ENCODE data around the gene CDH8. TPM values are rescaled to one million over a fixed set of nuclear protein-coding genes. Genes with fewer than 3 reads are reported as not detected.

CDH8 gene
- total and polyA plus RNA-seq, 2 donors (not counting 1 experiment from before 2014, with no cell fraction given), result not detected

DNA sequence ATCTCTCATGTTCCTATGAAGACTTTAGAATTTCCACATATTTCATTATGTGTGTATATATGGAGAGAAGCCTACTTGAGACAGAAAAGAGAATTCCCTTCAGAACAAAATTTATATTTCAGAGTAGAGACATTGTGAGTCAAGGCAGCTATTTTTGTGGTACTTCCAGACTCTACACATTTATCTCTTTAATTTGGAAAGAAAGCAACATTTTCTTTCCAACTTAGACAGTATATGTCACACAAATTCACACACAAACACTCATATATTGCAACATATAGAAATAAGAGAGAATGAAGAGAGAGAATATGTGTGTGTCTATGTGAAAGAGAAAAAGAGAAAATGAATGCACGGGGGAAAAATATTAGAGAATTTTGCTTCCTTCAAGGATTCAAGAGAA lies 158.8 kb downstream of the CDH8 start:
- ATAC-seq (ENCODE audit: low read depth) (no peak), DNase-seq (no peak)
- POLR2A ChIA-PET, result no interaction called here
- Mint-ChIP-seq H3K4me1 (no peaks in the 10 kb centered on the region), H3K9me3 (ENCODE audit: insufficient read depth) (peaks cover 6% of the 10 kb centered on the region), H3K27me3 (no peaks in the 10 kb centered on the region), H3K4me3 (no peak overlapping the region), H3K27ac (no peak overlapping the region)
- no peak overlapping the region for H3K4me2 ChIP-seq (replicated peaks; ENCODE audit: low read depth, low read length, poor library complexity, severe bottlenecking)
- H3K9ac ChIP-seq (ENCODE audit: low read length), result no peak overlapping the region
- H3K27ac ChIP-seq (ENCODE audit: low read length in 2 of 2), result no peak overlapping the region
- H3K36me3 ChIP-seq (replicated peaks in 1 of 2; ENCODE audit: control extremely low read depth in 1 of 2, control insufficient read depth in 1 of 2, extremely low read depth in 1 of 2, insufficient read depth in 2 of 2, low read length in 1 of 2), result no peaks in the 10 kb centered on the region
- no peaks in the 10 kb centered on the region for H3K4me1 ChIP-seq (ENCODE audit: control insufficient read depth in 2 of 2, insufficient read depth in 2 of 2, low read length in 2 of 2)
- WGBS (ENCODE audit: insufficient coverage), result no CpG with 5 or more reads among the region's 1 CpG
- TF ChIP-seq, protein P1, sequence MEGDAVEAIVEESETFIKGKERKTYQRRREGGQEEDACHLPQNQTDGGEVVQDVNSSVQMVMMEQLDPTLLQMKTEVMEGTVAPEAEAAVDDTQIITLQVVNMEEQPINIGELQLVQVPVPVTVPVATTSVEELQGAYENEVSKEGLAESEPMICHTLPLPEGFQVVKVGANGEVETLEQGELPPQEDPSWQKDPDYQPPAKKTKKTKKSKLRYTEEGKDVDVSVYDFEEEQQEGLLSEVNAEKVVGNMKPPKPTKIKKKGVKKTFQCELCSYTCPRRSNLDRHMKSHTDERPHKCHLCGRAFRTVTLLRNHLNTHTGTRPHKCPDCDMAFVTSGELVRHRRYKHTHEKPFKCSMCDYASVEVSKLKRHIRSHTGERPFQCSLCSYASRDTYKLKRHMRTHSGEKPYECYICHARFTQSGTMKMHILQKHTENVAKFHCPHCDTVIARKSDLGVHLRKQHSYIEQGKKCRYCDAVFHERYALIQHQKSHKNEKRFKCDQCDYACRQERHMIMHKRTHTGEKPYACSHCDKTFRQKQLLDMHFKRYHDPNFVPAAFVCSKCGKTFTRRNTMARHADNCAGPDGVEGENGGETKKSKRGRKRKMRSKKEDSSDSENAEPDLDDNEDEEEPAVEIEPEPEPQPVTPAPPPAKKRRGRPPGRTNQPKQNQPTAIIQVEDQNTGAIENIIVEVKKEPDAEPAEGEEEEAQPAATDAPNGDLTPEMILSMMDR (IDR thresholded peaks at IDR 0.05), result no peak
- no peak for TF ChIP-seq EZH2 (IDR thresholded peaks at IDR 0.05; ENCODE audit: borderline replicate concordance, insufficient read depth, low read depth, low read length, poor library complexity, severe bottlenecking)
- H3K27me3 ChIP-seq (replicated peaks in 1 of 4; ENCODE audit: control extremely low read depth in 1 of 4, control insufficient read depth in 3 of 4, insufficient read depth in 4 of 4, low read length in 3 of 4), result no peaks in the 10 kb centered on the region
- H4K20me1 ChIP-seq (ENCODE audit: control insufficient read depth, insufficient read depth, low read length, poor library complexity, severe bottlenecking), result no peaks in the 10 kb centered on the region
- peaks cover 0 to 2% (median 0%) of the 10 kb centered on the region in 3 donors for H3K9me3 ChIP-seq (ENCODE audit: control extremely low read depth in 1 of 3, control insufficient read depth in 2 of 3, insufficient read depth in 1 of 3, low read length in 2 of 3)
- H3K4me3 ChIP-seq (ENCODE audit: control extremely low read depth in 1 of 5, extremely low read depth in 1 of 5, insufficient read depth in 1 of 5, low read depth in 2 of 5, low read length in 4 of 5), result no peak overlapping the region
- no peaks in the 10 kb centered on the region for H3K79me2 ChIP-seq (ENCODE audit: control insufficient read depth, insufficient read depth, low read length)
- H2AFZ ChIP-seq (ENCODE audit: insufficient read depth, low read depth, low read length, poor library complexity, severe bottlenecking), result no peak overlapping the region
- intact Hi-C loops (cut with micrococcal nuclease), result no loop called here
- CTCF ChIA-PET, result no interaction called here

DNA sequence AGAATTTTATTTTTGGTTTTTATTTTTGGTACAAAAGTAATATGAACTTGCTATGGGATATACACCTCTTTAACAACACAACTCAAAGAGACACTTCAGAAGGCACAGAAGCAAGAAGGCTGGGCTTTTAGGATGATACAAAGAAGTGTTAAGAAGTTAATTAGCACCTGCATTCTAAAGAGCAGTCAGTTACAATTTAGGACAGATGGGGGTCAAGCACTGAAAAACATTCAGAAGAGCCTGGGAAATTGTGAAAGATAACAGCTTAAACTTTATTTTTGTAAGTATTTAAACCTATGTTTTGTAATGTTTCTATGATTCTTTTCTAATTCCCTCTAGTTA lies 163.5 kb downstream of the CDH8 start:
- H4K20me1 ChIP-seq (ENCODE audit: control insufficient read depth, insufficient read depth, low read length, poor library complexity, severe bottlenecking), result no peaks in the 10 kb centered on the region
- H3K4me3 Mint-ChIP-seq, result no peak overlapping the region
- H3K4me2 ChIP-seq (replicated peaks; ENCODE audit: low read depth, low read length, poor library complexity, severe bottlenecking), result no peak overlapping the region
- ATAC-seq (ENCODE audit: low read depth) (no peak), DNase-seq (no peak)
- TF ChIP-seq, protein P1 (IDR thresholded peaks at IDR 0.05), result no peak
- TF ChIP-seq EZH2 (IDR thresholded peaks at IDR 0.05; ENCODE audit: borderline replicate concordance, insufficient read depth, low read depth, low read length, poor library complexity, severe bottlenecking), result no peak
- no peaks in the 10 kb centered on the region for H3K27me3 ChIP-seq (replicated peaks in 1 of 4; ENCODE audit: control extremely low read depth in 1 of 4, control insufficient read depth in 3 of 4, insufficient read depth in 4 of 4, low read length in 3 of 4)
- H3K27ac Mint-ChIP-seq, result no peak overlapping the region
- POLR2A ChIA-PET, result no interaction called here
- no peaks in the 10 kb centered on the region for H3K36me3 ChIP-seq (replicated peaks in 1 of 2; ENCODE audit: control extremely low read depth in 1 of 2, control insufficient read depth in 1 of 2, extremely low read depth in 1 of 2, insufficient read depth in 2 of 2, low read length in 1 of 2)
- no peaks in the 10 kb centered on the region for H3K4me1 Mint-ChIP-seq
- no peak overlapping the region for H2AFZ ChIP-seq (ENCODE audit: insufficient read depth, low read depth, low read length, poor library complexity, severe bottlenecking)
- H3K9me3 Mint-ChIP-seq (ENCODE audit: insufficient read depth), result peaks cover 3% of the 10 kb centered on the region
- peaks cover 0 to 2% (median 1%) of the 10 kb centered on the region in 3 donors for H3K9me3 ChIP-seq (ENCODE audit: control extremely low read depth in 1 of 3, control insufficient read depth in 2 of 3, insufficient read depth in 1 of 3, low read length in 2 of 3)
- intact Hi-C loops (cut with micrococcal nuclease), result no loop called here
- no peaks in the 10 kb centered on the region for H3K4me1 ChIP-seq (ENCODE audit: control insufficient read depth in 2 of 2, insufficient read depth in 2 of 2, low read length in 2 of 2)
- H3K4me3 ChIP-seq (ENCODE audit: control extremely low read depth in 1 of 5, extremely low read depth in 1 of 5, insufficient read depth in 1 of 5, low read depth in 2 of 5, low read length in 4 of 5), result no peak overlapping the region
- CTCF ChIA-PET, result no interaction called here
- no peak overlapping the region for H3K9ac ChIP-seq (ENCODE audit: low read length)
- H3K79me2 ChIP-seq (ENCODE audit: control insufficient read depth, insufficient read depth, low read length), result no peaks in the 10 kb centered on the region
- H3K27me3 Mint-ChIP-seq, result no peaks in the 10 kb centered on the region
- H3K27ac ChIP-seq (ENCODE audit: low read length in 2 of 2), result no peak overlapping the region
